ENCODE results near the gene SPNS3. TPM values are rescaled to one million over a fixed set of nuclear protein-coding genes. Genes with fewer than 3 reads are reported as not detected.

The SPNS3 gene
- total and polyA plus RNA-seq, 4 experiments from 2014 or later: 1.6 to 5.9 (median 3.4) TPM

- Histone ChIP-seq H3K27ac (ENCODE audit: low read depth, low read length) (no peak overlapping the region), H3K4me3 (ENCODE audit: low read length in 2 of 2) (no peak overlapping the region), H3K4me1 (ENCODE audit: insufficient read depth, low read length) (peaks cover 7% of the 10 kb centered on the region), H3K36me3 (ENCODE audit: insufficient read depth, low read length) (no peaks in the 10 kb centered on the region), H3K27me3 (ENCODE audit: insufficient read depth, low read length) (no peaks in the 10 kb centered on the region), H3K9me3 (ENCODE audit: control insufficient read depth in 1 of 2, low read length in 2 of 2) (no peaks in the 10 kb centered on the region)
- intact Hi-C loops (cut with micrococcal nuclease): loop anchor here (10.0 kb wide), 1 partner anchor 45 kb away; the partner anchor contains the start of gene UBE2G1
- peaks cover 0 to 1% (median 0%) of the 10 kb centered on the region in 8 donors for H3K9me3 Mint-ChIP-seq
- H3K4me1 Mint-ChIP-seq: peaks cover 4 to 6% (median 5%) of the 10 kb centered on the region in 4 donors
- no peaks in the 10 kb centered on the region for H3K27me3 Mint-ChIP-seq
- ChIA-PET CTCF (ENCODE audit: partially characterized antibody) (interaction anchor here (1.2 to 14.1 kb wide), 2 partner anchors 11 to 194 kb away, joined by 4 to 215 read pairs; no protein-coding TSS in a partner anchor), POLR2A (ENCODE audit: partially characterized antibody) (no interaction called here)
- no peak for DNase-seq
- H3K36me3 Mint-ChIP-seq: no peaks in the 10 kb centered on the region
- H3K4me3 Mint-ChIP-seq: no peak overlapping the region
- H3K27ac Mint-ChIP-seq: no peak overlapping the region
These were observed 24.1 kb upstream of the SPNS3 start for GRCh38 chr17:4409659-4410058.

- intact Hi-C loops (cut with micrococcal nuclease): loop anchor here (10.0 kb wide), 1 partner anchor 46 kb away; the partner anchor contains the start of gene UBE2G1
- Mint-ChIP-seq H3K36me3 (no peaks in the 10 kb centered on the region), H3K4me1 (peaks cover 4 to 6% (median 5%) of the 10 kb centered on the region in 4 donors), H3K27ac (no peak overlapping the region), H3K9me3 (peaks cover 0 to 1% (median 0%) of the 10 kb centered on the region in 8 donors), H3K27me3 (no peaks in the 10 kb centered on the region), H3K4me3 (no peak overlapping the region)
- Histone ChIP-seq H3K4me1 (ENCODE audit: insufficient read depth, low read length) (peaks cover 7% of the 10 kb centered on the region), H3K9me3 (ENCODE audit: control insufficient read depth in 1 of 2, low read length in 2 of 2) (no peaks in the 10 kb centered on the region), H3K27ac (ENCODE audit: low read depth, low read length) (no peak overlapping the region), H3K27me3 (ENCODE audit: insufficient read depth, low read length) (no peaks in the 10 kb centered on the region), H3K4me3 (ENCODE audit: low read length in 2 of 2) (no peak overlapping the region), H3K36me3 (ENCODE audit: insufficient read depth, low read length) (no peaks in the 10 kb centered on the region)
- no peak for DNase-seq
- POLR2A ChIA-PET (ENCODE audit: partially characterized antibody): interaction anchor here (0.6 kb wide), 1 partner anchor 268 kb away, joined by 3 read pairs; no protein-coding TSS in a partner anchor
- CTCF ChIA-PET (ENCODE audit: partially characterized antibody): interaction anchor here (0.6 to 14.1 kb wide), 11 partner anchors 9 to 211 kb away, joined by 3 to 215 read pairs (median 3); no protein-coding TSS in a partner anchor
These were observed 22.5 kb upstream of the SPNS3 start for GRCh38 chr17:4411201-4411600.

- H3K9me3 ChIP-seq (ENCODE audit: control insufficient read depth in 1 of 2, low read length in 2 of 2): no peaks in the 10 kb centered on the region
- H3K27ac ChIP-seq (ENCODE audit: low read depth, low read length): no peak overlapping the region
- peak overlapping the region; percentile 52 to 79 (median 71) for H3K4me3 Mint-ChIP-seq
- ChIA-PET CTCF (ENCODE audit: partially characterized antibody) (interaction anchor here (0.6 to 14.1 kb wide), 9 partner anchors 45 to 500 kb away, joined by 3 to 215 read pairs (median 4); no protein-coding TSS in a partner anchor), POLR2A (ENCODE audit: partially characterized antibody) (interaction anchor here (2.4 kb wide), 1 partner anchor 197 kb away, joined by 11 read pairs; no protein-coding TSS in a partner anchor)
- peak overlapping the region in 4 of 7 donors; percentile 22 to 59 (median 57) for H3K27ac Mint-ChIP-seq
- peak overlapping the region in 1 of 2 donors; percentile 46 for H3K4me3 ChIP-seq (ENCODE audit: low read length in 2 of 2)
- intact Hi-C loops (cut with micrococcal nuclease): loop anchor here (1.0 to 10.0 kb wide), 4 partner anchors 48 to 213 kb away; partner anchors contain the start of gene UBE2G1
- H3K27me3 Mint-ChIP-seq: no peaks in the 10 kb centered on the region
- peaks cover 0 to 1% (median 0%) of the 10 kb centered on the region in 8 donors for H3K9me3 Mint-ChIP-seq
- H3K36me3 ChIP-seq (ENCODE audit: insufficient read depth, low read length): no peaks in the 10 kb centered on the region
- no peaks in the 10 kb centered on the region for H3K27me3 ChIP-seq (ENCODE audit: insufficient read depth, low read length)
- H3K4me1 ChIP-seq (ENCODE audit: insufficient read depth, low read length): peaks cover 7% of the 10 kb centered on the region
- DNase-seq: peak; percentile 79 to 88 (median 83)
- H3K4me1 Mint-ChIP-seq: peaks cover 4 to 6% (median 5%) of the 10 kb centered on the region in 4 donors
- no peaks in the 10 kb centered on the region for H3K36me3 Mint-ChIP-seq
These were observed 20.6 kb upstream of the SPNS3 start for GRCh38 chr17:4412933-4413831.

GRCh38 chr17:4417129-4417667 lies 16.5 kb upstream of the SPNS3 start:
- no peak overlapping the region for H3K27ac ChIP-seq (ENCODE audit: low read depth, low read length)
- H3K36me3 Mint-ChIP-seq: no peaks in the 10 kb centered on the region
- no peak overlapping the region for H3K4me3 Mint-ChIP-seq
- no peak overlapping the region for H3K4me3 ChIP-seq (ENCODE audit: low read length in 2 of 2)
- H3K27me3 ChIP-seq (ENCODE audit: insufficient read depth, low read length): no peaks in the 10 kb centered on the region
- H3K9me3 ChIP-seq (ENCODE audit: control insufficient read depth in 1 of 2, low read length in 2 of 2): no peaks in the 10 kb centered on the region
- H3K9me3 Mint-ChIP-seq: peaks cover 0 to 1% (median 0%) of the 10 kb centered on the region in 8 donors
- H3K27me3 Mint-ChIP-seq: no peaks in the 10 kb centered on the region
- CTCF ChIA-PET (ENCODE audit: partially characterized antibody): interaction anchor here (0.7 to 14.1 kb wide), 7 partner anchors 20 to 217 kb away, joined by 3 to 215 read pairs (median 7); no protein-coding TSS in a partner anchor
- intact Hi-C loops (cut with micrococcal nuclease): loop anchor here (10.0 kb wide), 1 partner anchor 52 kb away; the partner anchor contains the start of gene UBE2G1
- peaks cover 7% of the 10 kb centered on the region for H3K4me1 ChIP-seq (ENCODE audit: insufficient read depth, low read length)
- H3K4me1 Mint-ChIP-seq: peaks cover 6 to 9% (median 6%) of the 10 kb centered on the region in 4 donors
- H3K27ac Mint-ChIP-seq: no peak overlapping the region
- no peaks in the 10 kb centered on the region for H3K36me3 ChIP-seq (ENCODE audit: insufficient read depth, low read length)
- DNase-seq: no peak
- POLR2A ChIA-PET (ENCODE audit: partially characterized antibody): interaction anchor here (1.7 kb wide), 1 partner anchor 201 kb away, joined by 4 read pairs; no protein-coding TSS in a partner anchor

GRCh38 chr17:4420692-4421131 lies 13.0 kb upstream of the SPNS3 start:
- Histone ChIP-seq H3K4me3 (ENCODE audit: low read length in 2 of 2) (no peak overlapping the region), H3K27ac (ENCODE audit: low read depth, low read length) (no peak overlapping the region), H3K27me3 (ENCODE audit: insufficient read depth, low read length) (no peaks in the 10 kb centered on the region), H3K9me3 (ENCODE audit: control insufficient read depth in 1 of 2, low read length in 2 of 2) (no peaks in the 10 kb centered on the region), H3K36me3 (ENCODE audit: insufficient read depth, low read length) (no peaks in the 10 kb centered on the region), H3K4me1 (ENCODE audit: insufficient read depth, low read length) (no peaks in the 10 kb centered on the region)
- peaks cover 0 to 5% (median 0%) of the 10 kb centered on the region in 8 donors for H3K9me3 Mint-ChIP-seq
- peak; percentile 51 to 67 (median 64) for DNase-seq
- peak overlapping the region in 1 of 7 donors; percentile 15 for H3K27ac Mint-ChIP-seq
- no peaks in the 10 kb centered on the region for H3K36me3 Mint-ChIP-seq
- intact Hi-C loops (cut with micrococcal nuclease): loop anchor here (2.0 kb wide), 1 partner anchor 144 kb away; no protein-coding TSS in a partner anchor
- POLR2A ChIA-PET (ENCODE audit: partially characterized antibody): interaction anchor here (0.7 kb wide), 1 partner anchor 277 kb away, joined by 3 read pairs; no protein-coding TSS in a partner anchor
- H3K4me3 Mint-ChIP-seq: no peak overlapping the region
- CTCF ChIA-PET (ENCODE audit: partially characterized antibody): interaction anchor here (0.7 to 14.1 kb wide), 26 partner anchors 10 to 1264 kb away, joined by 3 to 215 read pairs (median 4); partner anchors contain the start of genes SPNS2 and SPNS3
- no peaks in the 10 kb centered on the region for H3K27me3 Mint-ChIP-seq
- H3K4me1 Mint-ChIP-seq: peaks cover 0 to 4% (median 2%) of the 10 kb centered on the region in 4 donors

GRCh38 chr17:4422864-4423263 lies 10.9 kb upstream of the SPNS3 start:
- H3K4me3 ChIP-seq (ENCODE audit: low read length in 2 of 2): no peak overlapping the region
- peaks cover 0 to 5% (median 0%) of the 10 kb centered on the region in 8 donors for H3K9me3 Mint-ChIP-seq
- ChIA-PET CTCF (ENCODE audit: partially characterized antibody) (interaction anchor here (0.7 to 14.1 kb wide), 4 partner anchors 80 to 207 kb away, joined by 3 to 215 read pairs (median 5); no protein-coding TSS in a partner anchor), POLR2A (ENCODE audit: partially characterized antibody) (no interaction called here)
- no peaks in the 10 kb centered on the region for H3K27me3 ChIP-seq (ENCODE audit: insufficient read depth, low read length)
- no peaks in the 10 kb centered on the region for H3K36me3 Mint-ChIP-seq
- no peaks in the 10 kb centered on the region for H3K4me1 ChIP-seq (ENCODE audit: insufficient read depth, low read length)
- peaks cover 0 to 4% (median 2%) of the 10 kb centered on the region in 4 donors for H3K4me1 Mint-ChIP-seq
- H3K36me3 ChIP-seq (ENCODE audit: insufficient read depth, low read length): no peaks in the 10 kb centered on the region
- no peaks in the 10 kb centered on the region for H3K9me3 ChIP-seq (ENCODE audit: control insufficient read depth in 1 of 2, low read length in 2 of 2)
- no peak overlapping the region for H3K4me3 Mint-ChIP-seq
- no peaks in the 10 kb centered on the region for H3K27me3 Mint-ChIP-seq
- no peak overlapping the region for H3K27ac ChIP-seq (ENCODE audit: low read depth, low read length)
- H3K27ac Mint-ChIP-seq: no peak overlapping the region
- DNase-seq: no peak
- intact Hi-C loops (cut with micrococcal nuclease): no loop called here

Measured in CD4-positive, alpha-beta memory T cell (primary cell).